Measurements from ENCODE around the gene ALDH1L1.
"Not testable (repeated sequence)": the region's sequence is repeated elsewhere in the genome, so short reads cannot be mapped to it uniquely, and the experiment has no call there.

The ALDH1L1 gene

DNA sequence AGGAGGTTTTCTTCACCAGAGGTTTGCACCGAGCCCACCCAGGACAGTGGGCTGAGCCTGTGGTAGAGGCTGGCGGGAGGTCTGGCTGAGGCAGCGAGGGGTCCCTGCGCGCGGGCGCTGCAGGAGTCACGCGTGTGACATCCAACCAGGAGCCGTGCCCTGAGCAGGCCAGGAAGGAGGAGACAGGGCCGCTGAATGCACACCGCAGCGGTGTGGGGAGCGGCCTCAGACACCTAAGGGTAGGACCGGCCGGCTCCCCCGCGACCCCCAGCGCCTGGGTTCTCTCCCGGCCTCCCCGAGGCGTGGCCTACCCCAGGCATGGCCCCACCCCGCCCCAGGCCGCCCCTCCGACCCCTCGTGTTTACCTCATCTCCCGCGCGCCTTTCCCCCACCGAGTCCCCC is 96.9 kb downstream of the ALDH1L1 start:
- DNase-seq (ENCODE audit: low spot score): peak; percentile 65

DNA sequence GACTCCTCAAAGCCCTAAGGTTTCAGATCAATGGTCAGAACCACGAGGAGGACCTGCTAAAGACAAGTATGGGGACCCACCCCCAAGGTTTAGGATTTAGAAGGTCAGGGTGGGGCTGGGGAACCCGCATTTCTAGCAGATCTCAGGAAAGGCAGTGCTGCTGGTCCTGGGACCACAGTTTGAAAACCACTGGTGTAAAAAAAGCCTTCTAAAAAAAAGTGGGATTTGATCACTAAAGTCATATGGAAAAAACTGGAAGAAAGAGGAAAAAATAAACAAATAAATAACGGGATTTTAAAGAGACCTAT is 97.3 kb downstream of the ALDH1L1 start:
- no peak for DNase-seq (ENCODE audit: low spot score)

DNA sequence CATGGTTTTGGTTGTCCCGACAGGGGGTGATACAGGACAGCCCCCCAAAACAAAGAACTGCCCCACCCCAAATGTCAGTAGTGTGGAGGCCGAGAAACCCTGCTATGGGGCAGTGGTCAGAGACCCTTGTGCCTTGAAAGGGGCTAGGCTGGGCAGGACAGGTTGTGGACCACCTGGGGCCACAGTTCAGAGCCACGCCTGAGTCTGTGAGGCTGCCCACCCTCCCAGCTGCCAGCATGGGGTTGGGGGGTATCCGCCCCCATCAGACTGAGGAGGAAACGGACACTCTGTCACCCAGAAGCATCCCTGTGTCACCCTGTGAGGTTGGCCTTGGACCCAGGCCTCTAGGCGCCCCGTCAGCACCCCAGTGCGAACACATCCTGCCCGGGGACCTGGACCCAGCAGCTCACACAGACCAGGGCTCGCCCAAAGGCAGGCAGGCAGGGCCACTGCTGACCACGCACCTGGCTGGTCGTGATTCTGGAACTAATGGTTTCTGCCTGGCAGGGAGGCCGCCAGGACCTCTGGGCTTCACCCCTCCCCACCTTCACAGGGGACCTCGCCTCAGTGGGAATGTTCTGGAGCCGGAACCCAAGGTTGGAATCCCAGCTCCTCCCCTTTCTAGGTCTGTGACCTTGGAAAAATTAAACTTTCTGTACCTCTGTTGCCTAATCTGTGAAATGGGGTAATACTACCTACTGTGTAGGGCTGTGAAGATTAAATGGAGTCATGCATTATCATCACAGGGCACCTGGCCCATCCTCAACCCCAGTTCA is 97.8 kb downstream of the ALDH1L1 start:
- DNase-seq (ENCODE audit: low spot score): no peak

DNA sequence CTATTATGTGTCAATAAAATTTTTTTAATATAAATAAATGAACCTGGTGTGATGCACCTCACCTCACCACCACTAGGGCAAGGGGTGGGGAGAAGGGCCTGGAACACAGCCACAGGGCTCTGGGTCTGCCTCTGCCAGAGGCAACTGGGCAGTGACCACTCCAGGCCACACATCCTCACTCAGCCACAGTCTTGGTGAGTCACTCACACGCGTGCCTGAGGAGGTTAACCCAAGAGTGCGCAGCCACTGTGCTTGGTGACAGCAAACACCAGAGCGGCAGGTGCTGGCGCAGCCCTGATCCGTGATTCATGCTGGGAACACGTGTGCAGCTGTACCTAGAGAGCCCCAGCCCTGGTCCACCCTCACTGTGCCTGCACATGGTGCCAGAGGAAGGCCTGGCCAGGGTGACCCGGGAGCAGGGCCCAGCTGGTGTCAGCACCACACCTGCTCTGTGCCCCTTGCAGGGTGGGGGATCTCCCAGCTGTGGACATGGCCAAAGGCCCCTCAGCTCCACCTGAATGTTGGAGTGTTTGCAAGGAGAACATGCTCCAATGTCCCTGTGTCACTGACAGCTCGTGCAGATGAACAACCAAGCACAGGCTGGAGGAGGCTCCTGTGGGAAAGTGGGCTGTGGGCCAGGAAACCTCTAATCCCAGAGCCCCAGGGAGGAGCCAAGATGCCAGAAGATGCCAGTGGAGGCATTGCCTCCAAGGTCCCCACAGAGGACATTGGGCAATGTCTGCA is 98.6 kb downstream of the ALDH1L1 start:
- peak; percentile 70 for DNase-seq (ENCODE audit: low spot score)

DNA sequence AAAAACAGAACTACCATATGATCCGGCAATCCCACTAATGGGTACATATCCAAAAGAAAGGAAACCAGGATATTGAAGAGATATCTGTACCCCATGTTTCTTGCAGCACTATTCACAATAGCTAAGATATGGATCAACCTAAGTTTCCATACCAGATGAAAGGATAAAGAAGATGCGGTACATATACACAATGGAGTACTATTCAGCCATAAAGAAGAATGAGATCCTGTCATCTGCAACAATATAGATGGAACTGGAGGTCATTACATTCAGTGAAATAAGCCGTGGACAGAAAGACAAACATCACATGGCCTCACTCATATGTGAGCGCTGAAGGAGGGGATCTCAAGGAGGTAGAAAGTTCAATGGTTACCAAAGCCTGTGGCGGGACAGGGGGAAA is 99.4 kb downstream of the ALDH1L1 start:
- DNase-seq (ENCODE audit: low spot score): no peak

DNA sequence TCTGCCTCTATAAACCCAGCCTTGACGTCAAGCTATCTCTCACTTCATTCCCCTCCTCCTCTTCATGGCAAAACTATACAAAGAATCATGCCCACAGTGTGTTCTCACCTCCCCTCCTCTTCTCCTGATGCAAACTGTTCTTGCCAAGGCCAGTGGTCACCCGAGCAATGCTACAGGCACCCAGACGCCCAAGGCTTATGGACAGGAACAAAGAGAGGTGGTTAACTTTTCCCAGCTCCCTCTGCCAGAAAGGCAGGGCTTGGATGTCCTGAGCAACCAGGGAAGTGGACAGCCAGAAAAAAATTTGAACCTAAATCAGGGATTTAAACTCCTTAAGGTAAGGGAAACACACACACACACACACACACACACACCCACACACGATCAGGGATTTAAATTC is 101.5 kb downstream of the ALDH1L1 start:
- DNase-seq (ENCODE audit: low spot score): no peak

DNA sequence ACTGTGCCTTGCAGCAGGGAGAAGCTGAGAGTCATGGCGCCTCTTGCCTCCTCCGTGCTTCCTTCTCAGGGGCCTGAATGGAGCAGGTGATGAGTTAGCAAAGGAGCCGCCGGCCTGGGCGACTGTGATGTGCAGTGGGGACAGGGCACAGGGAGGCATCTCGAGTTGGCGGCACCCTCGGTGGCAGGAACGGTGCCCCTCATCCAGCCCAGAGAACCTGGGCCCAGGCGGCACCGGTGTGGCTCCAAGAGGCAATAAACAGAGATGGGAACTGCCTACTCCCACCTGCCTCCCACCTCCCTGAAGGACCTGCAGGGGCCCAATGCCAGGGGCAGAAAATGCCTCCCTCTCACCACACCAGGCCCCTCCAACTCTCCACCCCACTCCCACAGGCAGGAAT is 102.6 kb downstream of the ALDH1L1 start:
- DNase-seq (ENCODE audit: low spot score): no peak

DNA sequence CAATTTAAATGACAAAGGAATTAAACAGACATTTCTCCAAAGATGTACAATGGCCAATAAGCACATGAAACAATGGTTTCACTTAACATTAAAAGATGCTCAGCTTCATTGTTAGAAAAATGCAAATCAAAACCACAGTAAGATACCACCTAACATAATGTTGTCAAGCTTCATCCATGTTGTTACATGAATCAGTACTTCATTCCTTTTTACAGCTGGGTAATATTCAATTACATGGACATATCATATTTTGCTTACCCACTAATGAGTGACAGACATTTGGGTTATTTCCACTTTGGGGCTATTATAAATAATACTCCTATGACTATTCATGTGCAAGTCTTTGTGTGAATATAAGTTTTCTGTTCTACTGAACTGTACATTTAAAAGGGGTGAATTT is 104.2 kb downstream of the ALDH1L1 start:
- DNase-seq (ENCODE audit: low spot score): no peak

DNA sequence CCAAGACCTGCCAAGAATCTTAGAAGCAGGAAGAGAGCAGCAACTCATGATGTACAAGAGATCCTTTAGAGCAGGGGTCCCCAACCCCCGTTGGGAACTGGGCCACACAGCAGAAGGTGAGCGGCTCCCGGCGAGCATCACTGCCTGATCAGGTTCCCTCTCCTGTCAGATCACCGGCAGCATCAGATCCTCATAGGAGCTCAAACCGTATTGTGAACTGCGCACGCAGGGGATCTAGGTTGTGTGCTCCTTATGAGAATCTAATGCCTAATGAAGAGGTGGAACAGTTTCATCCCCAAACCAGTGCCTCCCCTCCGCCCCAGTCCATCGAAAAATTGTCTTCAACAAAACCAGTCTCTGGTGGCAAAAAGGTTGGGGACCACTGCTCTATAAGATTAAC is 110.2 kb downstream of the ALDH1L1 start:
- DNase-seq (ENCODE audit: low spot score): no peak

DNA sequence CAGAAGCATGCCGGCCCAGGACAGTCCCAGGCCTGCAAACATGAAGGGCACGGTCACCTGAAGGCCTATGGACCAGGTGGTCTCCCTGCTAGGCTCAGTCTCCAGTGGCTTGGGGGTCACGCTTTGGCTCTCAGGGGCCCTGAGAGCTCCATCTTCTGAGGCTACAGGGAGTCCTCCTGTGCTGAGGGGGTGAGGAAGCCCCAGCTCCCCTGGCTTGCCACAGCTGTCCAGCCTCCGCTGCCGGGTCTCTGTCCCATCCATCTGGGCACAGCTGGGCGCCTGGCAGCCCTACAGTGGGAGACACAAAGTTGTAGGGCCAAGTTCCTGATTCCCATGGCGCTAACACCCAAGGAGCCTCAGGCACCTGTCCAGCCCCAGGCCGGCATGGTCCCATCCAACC is 112.4 kb downstream of the ALDH1L1 start:
- DNase-seq (ENCODE audit: low spot score): no peak

DNA sequence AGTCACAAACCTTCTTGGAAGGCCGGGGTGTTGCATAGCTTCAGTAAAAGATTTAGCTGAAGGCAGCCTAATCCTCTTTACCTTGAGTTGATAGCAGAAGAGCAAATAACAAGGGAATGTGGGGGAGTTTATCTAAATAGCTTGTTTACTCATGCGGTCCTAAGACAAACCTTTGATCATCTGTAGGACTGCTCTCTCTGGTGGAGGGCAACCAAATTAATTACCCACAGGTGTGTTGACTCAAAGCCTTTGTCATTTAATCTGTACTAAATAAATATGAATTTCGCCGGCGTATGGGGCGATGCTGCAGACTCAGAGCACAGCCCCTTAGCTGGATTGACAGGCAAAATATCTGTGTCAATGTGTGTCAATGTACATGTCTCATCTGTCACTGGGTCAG is 113.7 kb downstream of the ALDH1L1 start:
- DNase-seq (ENCODE audit: low spot score): not testable (repeated sequence)

DNA sequence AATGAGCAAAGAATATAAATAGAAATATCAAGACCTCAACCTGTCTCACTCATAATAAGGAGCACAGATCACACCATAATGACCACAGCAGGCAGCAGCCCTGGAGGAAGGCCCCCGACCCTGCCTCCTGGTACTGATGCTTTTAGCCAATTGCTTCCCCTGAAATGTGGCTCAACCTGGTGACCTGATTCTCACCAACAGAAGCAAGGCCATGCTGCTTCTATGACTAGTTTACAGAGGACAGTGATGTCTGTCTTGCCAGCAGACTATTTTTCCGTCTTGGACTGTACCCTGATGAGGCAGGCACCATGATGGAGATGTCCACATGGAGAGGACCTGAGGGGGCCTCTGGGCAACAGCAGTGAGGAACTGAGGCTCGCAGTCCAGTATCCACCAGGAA is 114.5 kb downstream of the ALDH1L1 start:
- DNase-seq (ENCODE audit: low spot score): no peak

DNA sequence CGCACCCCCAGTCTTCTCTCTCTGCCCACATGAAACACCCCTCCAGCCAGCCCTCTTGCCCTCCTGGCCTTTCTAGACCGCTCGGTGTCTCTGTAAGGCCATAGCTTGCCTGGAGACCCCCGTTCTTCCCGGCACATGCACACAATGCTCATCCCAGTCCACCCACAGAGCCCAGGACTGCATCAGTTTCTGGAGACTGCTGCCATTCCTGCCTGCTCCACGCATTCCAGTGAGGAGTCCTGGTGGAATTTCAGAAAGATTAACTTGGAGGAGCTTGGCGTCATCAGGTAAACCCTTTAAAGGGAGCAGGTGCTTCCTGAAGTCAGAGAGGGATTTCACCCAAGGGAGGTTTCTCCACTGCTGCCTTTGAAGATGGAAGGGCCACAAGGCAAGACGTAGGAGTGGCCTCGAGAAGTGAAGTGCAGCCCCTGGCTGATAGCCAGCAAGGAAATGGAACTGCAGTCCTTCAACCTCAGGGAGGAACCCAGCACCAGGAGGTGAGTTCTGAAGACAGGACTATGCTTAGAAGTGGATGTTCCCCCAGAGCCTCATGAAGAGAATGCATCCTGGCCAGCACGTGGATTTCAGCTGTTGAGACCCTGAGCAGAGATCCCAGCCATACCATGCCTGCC is 115.6 kb downstream of the ALDH1L1 start:
- DNase-seq (ENCODE audit: low spot score): no peak

DNA sequence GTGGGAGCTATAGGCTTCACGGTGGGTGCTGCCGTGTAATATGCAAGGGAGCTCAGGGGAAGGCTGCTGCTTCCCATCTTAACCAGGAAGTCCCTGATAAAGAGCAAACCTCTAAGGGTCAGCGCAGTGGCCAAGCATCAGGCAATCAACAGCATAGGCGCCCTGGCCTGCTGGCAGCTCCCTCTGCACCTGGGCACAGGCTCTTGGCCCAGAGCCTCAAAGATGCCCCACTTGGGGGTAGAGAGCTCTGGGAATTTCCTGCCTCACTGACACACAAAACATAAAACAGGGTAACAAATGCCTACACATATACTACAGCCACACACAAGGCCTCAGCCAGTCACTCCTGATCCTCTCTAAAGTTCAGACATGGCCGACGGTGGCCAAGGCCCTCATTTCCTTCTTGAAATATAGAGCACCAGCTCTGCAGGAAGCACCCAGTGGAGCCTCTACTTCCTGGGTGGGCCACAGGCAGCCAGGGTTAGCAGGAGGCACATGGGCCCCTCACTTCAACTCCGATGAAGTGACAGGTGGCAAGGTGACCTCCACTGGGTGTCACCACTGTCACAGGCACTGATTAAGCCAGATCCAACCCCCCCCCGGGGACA is 116.9 kb downstream of the ALDH1L1 start:
- DNase-seq (ENCODE audit: low spot score): no peak

DNA sequence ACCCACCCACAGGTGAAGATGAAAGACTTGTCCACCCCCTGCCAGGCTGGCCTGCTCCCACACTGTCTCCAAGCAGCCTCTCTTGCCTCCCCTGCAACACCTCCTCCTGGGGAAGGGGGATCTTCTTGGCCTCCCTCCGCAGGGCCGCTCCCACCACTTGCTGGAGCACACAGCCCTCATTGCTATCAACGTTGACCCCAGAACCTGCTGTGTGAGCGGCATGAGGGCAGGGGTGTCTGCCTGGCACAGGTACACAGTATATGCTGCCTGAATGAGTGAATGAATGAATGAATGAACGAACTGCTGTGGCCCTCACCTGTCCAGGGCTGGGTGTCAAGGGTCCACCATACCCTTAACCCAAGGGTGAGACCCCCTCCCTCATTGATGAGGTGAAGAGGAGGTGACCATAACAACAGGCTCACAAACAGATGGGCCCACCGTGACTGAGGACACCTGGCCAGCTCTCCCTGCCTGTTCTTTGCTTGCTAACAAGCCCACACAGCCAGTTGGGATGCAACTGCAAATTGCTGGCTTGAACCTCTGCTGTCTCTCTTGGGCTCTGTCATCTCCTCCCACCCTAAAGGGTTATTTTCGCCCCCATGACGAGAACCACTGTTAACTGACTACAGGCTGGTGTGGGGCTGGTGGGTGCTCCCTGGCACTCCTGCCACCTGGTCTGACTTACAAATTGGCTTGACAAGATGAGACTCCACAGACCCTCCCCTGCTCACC is 118.9 kb downstream of the ALDH1L1 start:
- DNase-seq (ENCODE audit: low spot score): no peak

DNA sequence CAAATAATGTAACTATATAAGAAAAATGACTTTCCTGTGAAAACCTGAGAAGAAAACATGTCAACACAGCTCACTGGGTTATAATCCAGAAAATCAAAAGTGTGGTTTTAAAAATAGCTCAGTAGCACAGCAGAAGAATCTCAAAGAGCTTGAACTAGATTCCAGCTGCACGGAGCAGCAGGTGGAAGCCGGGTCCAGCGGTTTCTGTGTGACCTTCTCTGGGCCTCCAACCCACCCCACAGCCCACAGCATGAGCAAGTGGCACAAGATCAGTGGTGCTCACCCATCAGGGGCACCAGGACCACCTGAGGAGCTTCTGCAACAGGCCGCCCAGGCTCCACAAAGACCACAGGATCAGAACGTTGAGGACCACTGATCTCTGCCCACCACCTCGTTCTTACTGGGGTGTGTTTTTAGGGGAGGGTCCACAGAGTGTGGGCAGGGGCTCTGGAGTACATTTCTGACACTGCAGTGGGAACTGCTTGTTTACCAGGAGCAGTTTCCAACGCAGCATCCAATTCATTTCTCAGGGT is 119.7 kb downstream of the ALDH1L1 start:
- DNase-seq (ENCODE audit: low spot score): no peak

DNA sequence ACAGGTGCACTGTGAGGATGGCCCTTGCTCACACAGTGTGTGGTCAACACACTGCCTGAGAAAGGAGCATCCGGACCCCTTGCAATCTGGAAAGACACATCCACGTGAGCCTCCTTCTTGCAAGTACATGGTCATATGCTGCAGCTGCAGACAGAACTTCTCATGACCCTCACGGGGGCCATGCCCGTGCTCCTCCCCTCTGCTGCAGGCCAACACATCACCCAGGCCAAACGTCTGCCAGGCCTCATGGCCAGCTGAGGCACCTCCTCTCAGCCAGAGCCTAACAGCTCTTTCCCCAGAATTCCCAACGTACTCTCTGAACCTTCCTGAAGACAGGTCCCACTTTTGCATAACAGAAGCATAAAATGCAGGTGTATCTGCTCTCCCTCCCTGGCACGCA is 121.7 kb downstream of the ALDH1L1 start:
- no peak for DNase-seq (ENCODE audit: low spot score)

DNA sequence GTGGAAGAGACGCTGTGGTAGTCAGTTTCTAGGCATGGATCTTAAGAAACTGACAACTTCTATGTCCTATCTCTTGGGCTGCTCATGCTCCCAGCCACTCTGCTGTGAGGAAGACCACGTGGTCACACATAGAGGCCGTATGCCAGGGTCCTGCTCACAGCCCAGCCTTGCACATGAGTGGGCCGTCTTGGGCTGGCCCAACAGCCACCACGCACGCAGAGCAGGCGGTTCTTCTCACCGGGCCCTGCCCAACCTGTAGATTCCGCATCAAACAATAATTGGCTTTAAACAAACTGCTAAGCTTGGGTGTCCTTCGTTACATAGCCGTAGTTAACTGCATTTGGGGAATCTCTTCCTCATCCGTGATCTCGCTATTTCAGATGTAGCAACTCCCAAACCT is 122.5 kb downstream of the ALDH1L1 start:
- no peak for DNase-seq (ENCODE audit: low spot score)

DNA sequence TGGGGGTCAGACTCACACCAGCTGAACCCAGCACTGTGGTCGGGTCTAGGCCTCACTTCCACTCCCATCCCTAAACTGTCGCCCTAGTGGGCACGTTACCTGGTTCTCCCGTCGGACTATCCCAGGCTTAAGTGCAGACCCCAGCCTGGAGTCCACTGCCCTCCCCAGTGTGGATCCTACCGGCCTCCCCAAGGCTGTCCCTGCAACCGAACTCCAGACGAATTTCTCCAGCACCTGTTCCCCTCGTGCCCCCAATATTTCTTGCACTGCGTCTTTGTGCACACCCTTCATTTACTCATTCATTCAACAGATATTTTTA is 122.9 kb downstream of the ALDH1L1 start:
- DNase-seq (ENCODE audit: low spot score): no peak

DNA sequence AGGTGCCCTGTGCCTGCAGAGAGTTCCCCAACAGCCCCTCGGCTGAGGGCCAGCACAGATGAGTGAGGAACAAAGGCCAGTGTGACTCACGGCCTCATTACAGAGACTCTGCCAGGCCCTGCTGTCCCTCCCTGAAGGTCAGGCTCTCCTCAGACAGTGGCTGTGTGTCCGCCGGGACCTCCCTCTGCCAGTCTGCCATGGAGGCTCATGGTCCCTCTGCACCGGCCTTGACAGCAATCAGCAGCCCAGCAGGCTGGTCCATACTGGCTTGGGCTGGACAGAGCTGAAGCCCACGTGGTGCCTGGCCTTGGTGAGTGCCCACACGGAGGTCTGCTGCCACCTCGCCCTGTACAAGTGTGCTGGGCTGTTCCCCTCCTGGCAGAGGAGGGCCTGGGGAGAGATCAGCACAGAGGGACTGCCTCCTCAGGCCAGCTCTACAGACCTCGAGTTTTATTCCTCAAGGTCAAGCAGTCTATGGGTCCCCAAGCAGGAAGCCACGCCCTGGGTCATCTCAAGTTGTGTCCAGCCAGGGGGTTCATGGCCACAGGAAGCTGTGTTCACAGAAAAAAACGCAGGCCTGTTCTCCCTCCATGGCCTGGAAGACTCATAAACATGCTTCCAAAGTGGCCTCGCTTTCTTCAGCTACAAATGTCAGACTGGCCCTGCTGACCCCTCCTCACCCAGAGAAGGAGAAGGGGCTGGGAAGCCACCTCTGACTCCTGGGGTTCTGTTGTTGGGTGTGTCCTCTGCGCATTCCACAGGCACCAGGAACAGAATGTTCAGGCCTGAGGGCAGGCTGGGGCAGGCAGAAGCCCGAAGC is 123.5 kb downstream of the ALDH1L1 start:
- no peak for DNase-seq (ENCODE audit: low spot score)

DNA sequence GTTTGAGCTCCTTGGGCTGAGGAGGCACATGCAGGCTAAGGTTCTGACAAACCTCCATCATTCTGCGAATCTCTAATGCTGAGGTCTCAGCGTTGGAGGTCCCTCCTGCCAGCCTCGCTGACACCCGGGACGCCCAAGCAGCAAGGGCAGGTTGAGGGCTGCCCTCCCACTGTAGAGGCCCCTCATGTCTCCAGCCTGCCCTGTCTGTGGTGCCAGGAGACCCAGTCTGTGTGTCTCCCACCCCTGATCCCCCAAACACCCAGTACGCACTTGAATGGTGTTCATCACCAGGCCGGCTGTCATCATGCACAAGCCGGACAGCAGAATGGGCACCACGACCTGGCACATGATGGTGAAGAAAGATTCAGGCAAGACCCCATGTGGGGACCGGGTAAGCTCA is 124.3 kb downstream of the ALDH1L1 start:
- DNase-seq (ENCODE audit: low spot score): no peak

All from AG08396 (cell line).